Stromal cell of bone marrow (primary cell): ENCODE measurements around the gene ADAM15.

Experiments used
- DNase-seq: peaks from one replicate; pipeline ENCODE4 v3.0.0-alpha.2; 2012; ENCODE audit warnings: low read depth

ADAM15 gene

GRCh38 chr1:155030243-155030795, 20.8 kb upstream of the ADAM15 start:
- no peak for DNase-seq

DNA sequence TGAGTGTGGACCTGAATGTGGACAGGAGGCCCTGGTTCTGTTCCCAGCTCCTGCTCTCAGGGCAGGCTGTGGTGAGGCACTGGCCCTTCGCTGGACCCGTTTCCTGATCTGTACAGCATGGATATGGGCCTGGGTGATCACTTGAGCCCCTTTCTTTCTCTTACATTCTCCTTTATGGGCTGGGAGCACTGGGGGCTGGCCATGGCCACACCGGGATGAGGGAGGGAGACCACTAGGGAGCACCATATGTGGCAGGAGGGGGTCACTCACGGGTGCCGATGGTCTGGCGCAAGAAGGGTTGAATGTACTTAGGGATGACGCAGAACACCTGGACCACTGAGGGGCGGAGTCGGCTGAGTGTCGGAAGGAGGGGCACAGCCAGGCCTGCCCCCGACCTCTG, 20.2 kb upstream of the ADAM15 start:
- DNase-seq = no peak

- no peak for DNase-seq
Measured at GRCh38 chr1:155032886-155033285, 18.2 kb upstream of the ADAM15 start.

DNA sequence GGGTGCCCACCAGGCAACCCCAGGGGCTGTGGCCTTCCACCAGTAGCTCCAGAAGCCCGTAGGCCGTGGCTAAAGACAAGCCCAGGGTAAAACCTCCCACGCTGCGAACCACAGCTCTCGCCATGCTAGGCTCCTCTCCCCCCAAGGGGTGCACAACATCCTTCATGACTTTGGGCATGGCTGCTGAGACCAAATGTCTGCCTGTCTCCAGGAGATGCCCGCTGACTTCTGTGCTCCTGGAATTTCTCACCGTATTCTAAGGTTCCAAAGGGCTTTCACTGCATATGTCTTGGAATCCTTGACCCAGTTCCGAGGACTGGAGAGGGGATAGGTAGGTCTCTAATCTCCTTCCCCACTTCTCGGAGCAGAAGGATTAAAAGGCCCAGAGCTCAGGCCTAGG, 17.6 kb upstream of the ADAM15 start, which contains the start of the genes DCST1 and DCST2:
DCST1 (plus strand) TSS at position 301 of the 400 bp plus-strand sequence. CDS start 213 bp downstream, outside the sequence.
DCST2 (minus strand) TSS at position 258 of the 400 bp plus-strand sequence; CDS start at position 178, 80 bp downstream.
- DNase-seq = no peak

DNA sequence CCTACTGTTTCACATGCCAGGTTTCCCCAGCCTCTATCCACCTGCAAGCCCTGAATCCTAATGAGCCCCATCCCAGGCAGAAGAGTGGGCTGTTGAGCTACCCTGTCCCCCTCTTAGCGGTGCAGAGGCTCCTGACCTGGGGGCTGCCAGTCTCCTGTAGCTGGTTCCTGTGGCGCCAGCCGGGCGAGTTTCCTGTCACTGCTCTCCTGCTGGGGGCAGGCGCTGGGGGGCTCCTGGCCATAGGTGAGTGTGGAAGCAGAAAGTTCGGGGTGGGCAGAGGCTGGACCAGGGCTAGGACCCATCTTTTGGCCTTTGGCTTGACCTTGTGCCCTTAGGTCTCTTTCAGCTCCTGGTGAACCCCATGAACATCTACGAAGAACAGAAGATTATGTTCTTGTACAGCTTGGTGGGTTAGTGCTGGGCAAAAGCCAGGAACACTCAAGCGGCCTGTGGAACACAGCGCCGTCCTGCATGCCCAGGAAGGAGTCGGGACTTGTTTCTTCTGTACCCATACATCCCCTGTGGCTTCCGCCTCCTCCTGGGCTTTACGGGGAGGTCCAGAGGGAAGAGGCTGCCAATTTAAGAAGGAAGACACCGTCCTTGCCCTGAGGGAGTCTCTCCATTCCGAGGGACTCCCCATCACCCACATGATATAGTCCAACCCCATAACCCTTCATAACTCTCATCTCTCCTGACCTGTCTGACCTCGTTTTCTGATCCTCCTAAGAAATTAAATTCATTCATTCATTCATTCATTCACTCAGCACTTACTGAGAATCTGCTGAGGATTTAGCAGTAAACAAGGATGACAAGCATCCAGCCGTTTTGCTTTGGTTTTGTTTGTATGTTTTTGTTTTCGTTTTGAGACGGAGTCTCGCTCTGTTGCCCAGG, 16.6 kb upstream of the ADAM15 start:
- no peak for DNase-seq

DNA sequence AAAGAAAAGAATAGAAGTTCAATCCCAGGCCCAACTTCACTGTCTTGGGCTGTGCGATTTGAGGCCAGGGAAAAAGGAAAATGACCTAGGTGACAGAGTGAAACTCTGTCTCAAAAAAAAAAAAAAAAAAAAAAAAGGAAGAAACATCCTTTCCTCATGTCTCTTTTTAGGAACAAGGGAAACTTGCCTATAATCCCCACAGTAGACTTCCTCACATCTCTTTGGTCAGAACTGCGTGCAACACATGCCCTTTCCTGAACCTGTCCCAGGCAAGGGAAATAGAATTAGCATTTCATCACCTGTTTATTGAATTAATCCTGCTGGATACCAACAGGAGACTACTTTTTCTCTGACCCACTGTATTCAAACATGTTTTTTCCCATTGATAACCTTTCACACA, 15.2 kb upstream of the ADAM15 start:
- DNase-seq = no peak

GRCh38 chr1:155037043-155037442, 14.1 kb upstream of the ADAM15 start:
- DNase-seq = no peak

DNA sequence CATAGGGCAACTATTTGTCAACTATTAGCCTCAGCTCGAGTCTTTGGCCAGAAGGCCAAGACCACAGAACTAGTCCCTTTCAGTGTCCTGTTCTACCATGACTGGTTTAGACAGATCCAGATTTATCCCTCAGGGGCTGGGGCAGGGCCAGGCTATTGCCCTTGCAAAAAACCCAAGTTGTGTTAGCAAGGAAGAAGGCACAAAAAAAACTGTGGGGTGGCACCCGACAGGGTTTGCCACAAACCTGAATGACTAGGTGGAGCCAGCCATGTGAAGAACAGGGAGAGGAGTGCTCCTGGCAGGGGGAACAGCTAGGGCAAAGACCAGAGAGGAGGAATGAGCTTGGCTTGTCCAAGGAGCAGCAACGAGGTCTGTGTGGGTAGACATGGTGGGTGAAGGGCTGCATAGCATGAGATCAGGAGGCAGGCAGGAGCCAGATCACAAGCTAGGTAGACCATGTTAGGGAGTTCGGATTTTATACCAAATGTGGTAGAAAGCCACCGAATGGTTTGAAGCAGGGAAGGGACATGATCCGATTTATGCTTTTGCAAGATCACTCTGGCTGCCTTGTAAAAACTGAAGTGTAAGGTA, 13.2 kb upstream of the ADAM15 start:
- no peak for DNase-seq

DNA sequence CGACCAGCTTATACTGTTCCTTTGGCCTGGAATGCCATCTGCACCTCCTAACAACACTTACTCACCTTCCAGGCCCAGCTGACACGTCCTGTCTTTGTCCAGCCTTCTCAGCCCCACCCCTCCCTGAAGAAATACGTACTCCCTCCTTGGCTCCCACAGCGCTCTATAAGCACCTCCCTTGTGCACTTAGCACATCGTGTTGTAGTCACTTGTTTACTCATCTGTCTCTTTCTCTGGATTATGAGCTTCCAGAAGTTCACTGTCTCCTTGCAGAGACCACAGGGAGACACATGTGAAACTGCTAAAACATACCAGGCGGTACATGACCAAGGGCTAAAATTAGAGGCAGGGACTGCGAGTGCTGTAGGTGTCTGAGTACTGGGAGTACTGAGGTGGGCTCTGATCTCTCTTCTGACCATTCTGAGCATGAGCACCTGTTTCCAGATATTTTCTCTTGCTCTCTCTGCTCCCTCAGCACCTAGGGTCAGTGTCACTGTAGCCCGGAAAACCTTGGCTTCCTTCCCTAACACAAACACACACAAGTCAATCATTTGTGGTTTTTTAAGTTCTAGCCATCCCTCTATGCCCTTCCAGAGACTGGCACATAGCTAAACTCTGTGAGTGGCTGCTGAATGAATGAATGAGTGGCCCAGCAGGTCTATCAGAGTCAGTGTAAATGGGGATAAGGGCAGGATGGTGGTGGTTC, 12.4 kb upstream of the ADAM15 start:
- DNase-seq = no peak

DNA sequence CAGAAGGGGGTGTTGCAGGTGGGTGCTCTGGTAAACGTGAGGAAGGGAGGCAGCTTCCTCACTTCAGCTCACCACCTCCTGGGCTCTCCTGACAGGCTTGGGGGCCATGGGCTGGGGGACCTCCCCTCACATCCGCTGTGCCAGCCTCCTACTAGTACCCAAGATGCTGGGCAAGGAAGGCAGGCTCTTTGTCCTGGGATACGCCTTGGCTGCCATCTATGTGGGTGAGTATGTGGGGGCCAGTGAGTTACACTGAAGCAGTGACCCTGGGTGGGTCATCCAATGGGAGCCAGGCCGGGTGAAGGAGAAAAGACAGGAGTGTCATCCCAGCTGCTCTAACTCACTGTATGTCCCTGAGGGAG, 11.8 kb upstream of the ADAM15 start:
- no peak for DNase-seq

GRCh38 chr1:155040358-155041093, 10.6 kb upstream of the ADAM15 start:
- no peak for DNase-seq

DNA sequence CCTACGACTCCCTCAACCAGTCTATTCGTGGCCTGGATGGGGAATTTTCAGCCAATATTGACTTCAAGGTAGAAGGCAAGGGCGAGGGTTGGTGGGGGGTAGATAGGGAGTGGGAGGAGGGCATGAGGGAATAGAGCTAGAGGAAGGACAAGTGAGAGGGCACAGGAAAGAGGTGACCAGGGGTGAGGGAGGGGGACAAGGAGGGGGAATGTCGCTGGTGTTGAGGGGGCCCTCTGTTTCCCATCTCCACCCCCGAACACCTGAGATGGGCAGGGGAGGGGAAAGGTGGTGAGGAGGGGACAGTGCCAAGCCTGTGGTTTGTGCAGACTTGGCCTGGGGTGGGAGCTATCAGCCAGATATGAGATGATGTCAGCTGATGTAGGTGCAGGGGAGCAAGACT, 8.3 kb upstream of the ADAM15 start:
- no peak for DNase-seq

- no peak for DNase-seq
Measured at GRCh38 chr1:155043301-155043702, 7.8 kb upstream of the ADAM15 start.

DNA sequence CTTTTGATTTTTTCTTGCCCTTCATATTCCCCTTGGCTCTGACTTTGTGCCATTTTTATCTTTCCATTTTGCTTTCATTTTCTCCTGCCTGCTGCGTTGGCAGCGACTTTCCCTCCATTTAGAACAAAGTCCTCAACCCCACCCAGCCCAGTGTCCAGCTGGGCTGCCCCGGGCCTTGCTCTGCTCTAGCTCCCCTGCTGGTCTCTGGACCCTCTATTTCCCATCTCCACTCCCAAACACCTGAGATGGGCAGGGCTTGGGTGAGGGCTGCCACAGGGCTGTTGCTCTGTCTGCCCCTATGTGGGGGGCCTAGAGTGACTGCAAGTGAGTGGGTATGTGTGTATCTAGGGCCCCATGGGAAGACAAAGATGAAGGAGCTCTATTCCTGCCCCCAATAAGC, 7.3 kb upstream of the ADAM15 start:
- no peak for DNase-seq

- DNase-seq = no peak
Measured at GRCh38 chr1:155044365-155044764, 6.8 kb upstream of the ADAM15 start.

DNA sequence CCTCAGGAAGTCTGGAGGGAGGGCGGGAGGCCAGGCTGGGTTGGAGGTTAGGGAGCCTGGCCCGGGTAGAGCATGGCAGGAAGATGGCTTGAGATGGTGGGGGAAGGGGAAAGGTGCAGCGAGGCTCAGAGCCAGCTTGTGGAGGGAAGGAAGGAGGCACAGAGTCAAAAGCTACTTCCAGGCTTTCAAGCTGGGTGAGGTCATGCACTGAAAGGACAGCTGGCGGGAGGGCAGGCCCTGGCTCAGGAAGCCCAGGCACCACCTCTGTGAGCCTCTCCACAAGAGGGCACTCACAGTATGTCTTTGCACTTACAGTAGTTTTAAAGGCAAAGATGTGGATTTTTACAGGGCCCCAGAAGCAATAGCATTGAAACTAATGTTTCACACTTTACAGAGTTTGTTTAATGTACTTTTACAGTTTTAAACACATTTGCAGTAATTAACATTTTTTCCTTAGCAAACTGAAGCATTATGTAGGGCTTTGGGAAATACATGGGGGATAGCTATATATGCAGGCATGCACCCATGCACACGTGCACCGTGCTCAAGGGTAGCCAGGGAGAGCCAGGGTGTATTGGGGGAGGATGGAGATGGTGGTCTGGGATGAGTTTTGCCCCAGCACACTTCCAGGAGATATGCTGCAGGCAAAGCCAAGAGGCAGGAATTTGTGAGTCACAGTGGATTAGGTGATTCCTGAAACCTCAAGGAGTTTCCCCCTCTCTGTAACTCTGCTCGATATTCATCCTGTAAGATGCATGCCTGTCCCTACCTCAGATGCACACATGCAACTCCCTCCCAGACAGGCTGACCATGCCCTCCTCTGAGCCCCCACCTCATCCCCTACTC, 6.1 kb upstream of the ADAM15 start:
- peak; percentile 67 for DNase-seq

- DNase-seq = no peak
Measured at GRCh38 chr1:155048449-155049334, 2.4 kb upstream of the ADAM15 start.

DNA sequence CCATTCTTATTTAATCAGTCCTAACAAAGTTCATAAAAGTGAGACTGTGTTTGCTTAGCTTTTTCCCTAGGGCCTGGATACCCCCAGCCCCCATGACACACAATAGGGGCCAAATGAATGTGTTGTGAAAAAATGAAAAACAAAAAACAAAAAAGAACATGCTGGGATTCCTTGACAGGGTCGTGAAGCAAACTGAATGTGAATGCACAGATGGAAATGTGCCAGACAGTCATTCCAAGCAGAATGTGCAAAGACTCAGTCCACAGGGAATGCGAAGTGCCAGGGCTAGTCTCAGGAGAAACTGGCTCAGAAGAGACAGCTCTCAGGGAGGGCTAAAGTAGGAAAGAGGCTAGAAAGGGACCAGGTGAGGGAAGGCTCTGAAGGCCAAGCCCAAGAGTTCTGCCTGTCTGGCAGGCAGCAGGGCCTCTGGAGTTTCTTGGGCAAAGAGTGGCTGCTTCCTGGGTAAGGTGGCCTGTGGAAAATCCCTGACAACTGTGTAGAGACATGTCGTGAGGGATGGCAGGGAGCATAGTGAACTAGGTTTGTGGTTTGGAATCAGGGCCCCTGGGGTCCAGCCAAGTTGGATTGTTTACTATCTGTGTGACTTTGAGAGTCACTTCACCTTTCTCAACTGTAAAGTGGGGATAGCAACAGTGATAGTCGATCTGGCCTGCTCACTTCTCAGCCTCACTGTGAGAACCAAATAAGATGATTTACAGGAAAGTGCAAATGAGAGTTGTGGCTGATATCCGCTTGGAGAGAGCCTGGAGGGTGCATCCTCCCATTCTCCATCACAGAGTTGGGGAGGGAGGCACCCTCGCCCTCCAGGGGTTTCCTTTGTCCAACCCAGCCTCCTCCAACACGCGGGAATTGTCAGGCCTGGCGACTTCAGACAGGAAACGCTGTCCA, 1.2 kb upstream of the ADAM15 start:
- no peak for DNase-seq

- DNase-seq = no peak
Measured at GRCh38 chr1:155051342-155051776, 243 bp downstream of the ADAM15 start.
